Measurements from ENCODE around the gene CSMD2. TPM values are rescaled to one million over a fixed set of nuclear protein-coding genes. Genes with fewer than 3 reads are reported as not detected.

The CSMD2 gene
- total RNA-seq, 2 experiments from 2014 or later = not detected

- CTCF ChIA-PET = no interaction called here
Observed at GRCh38 chr1:33500547-33500946, 664.5 kb downstream of the CSMD2 start.

GRCh38 chr1:33497410-33497809 lies 667.6 kb downstream of the CSMD2 start:
- no peak for TF ChIP-seq CTCF (IDR thresholded peaks at IDR 0.05)
- Mint-ChIP-seq H3K27ac (no peak overlapping the region), H3K4me3 (no peak overlapping the region), H3K27me3 (no peaks in the 10 kb centered on the region), H3K4me1 (ENCODE audit: low read depth) (no peaks in the 10 kb centered on the region), H3K36me3 (ENCODE audit: low read depth) (peaks cover 44% of the 10 kb centered on the region), H3K9me3 (peaks cover 44% of the 10 kb centered on the region)
- ATAC-seq (no peak), DNase-seq (no peak)
- ChIA-PET CTCF (no interaction called here), POLR2A (no interaction called here)
- intact Hi-C loops (cut with micrococcal nuclease) = no loop called here

More at GRCh38 chr1:33500547-33500946, 664.5 kb downstream of the CSMD2 start:
- no peaks in the 10 kb centered on the region for H3K27me3 Mint-ChIP-seq
- DNase-seq (no peak), ATAC-seq (no peak)
- POLR2A ChIA-PET = no interaction called here
- no peak overlapping the region for H3K27ac Mint-ChIP-seq
- no peak overlapping the region for H3K4me3 Mint-ChIP-seq
- intact Hi-C loops (cut with micrococcal nuclease) = no loop called here
- H3K36me3 Mint-ChIP-seq (ENCODE audit: low read depth) = peaks cover 18% of the 10 kb centered on the region
- no peaks in the 10 kb centered on the region for H3K4me1 Mint-ChIP-seq (ENCODE audit: low read depth)
- peaks cover 21% of the 10 kb centered on the region for H3K9me3 Mint-ChIP-seq
- TF ChIP-seq CTCF (IDR thresholded peaks at IDR 0.05) = no peak

- POLR2A ChIA-PET = no interaction called here
Observed at GRCh38 chr1:33494929-33495328, 670.1 kb downstream of the CSMD2 start.

GRCh38 chr1:33488624-33489023 lies 676.4 kb downstream of the CSMD2 start:
- no peak for TF ChIP-seq CTCF (IDR thresholded peaks at IDR 0.05)
- ChIA-PET CTCF (no interaction called here), POLR2A (no interaction called here)
- ATAC-seq (no peak), DNase-seq (no peak)
- no peaks in the 10 kb centered on the region for H3K4me1 Mint-ChIP-seq (ENCODE audit: low read depth)
- peaks cover 61% of the 10 kb centered on the region for H3K36me3 Mint-ChIP-seq (ENCODE audit: low read depth)
- H3K27me3 Mint-ChIP-seq = no peaks in the 10 kb centered on the region
- no peak overlapping the region for H3K27ac Mint-ChIP-seq
- no peak overlapping the region for H3K4me3 Mint-ChIP-seq
- H3K9me3 Mint-ChIP-seq = peaks cover 25% of the 10 kb centered on the region
- intact Hi-C loops (cut with micrococcal nuclease) = no loop called here

More at GRCh38 chr1:33494929-33495328, 670.1 kb downstream of the CSMD2 start:
- no peaks in the 10 kb centered on the region for H3K4me1 Mint-ChIP-seq (ENCODE audit: low read depth)
- H3K9me3 Mint-ChIP-seq = peaks cover 49% of the 10 kb centered on the region
- peaks cover 62% of the 10 kb centered on the region for H3K36me3 Mint-ChIP-seq (ENCODE audit: low read depth)
- TF ChIP-seq CTCF (IDR thresholded peaks at IDR 0.05) = no peak
- intact Hi-C loops (cut with micrococcal nuclease) = no loop called here
- DNase-seq (no peak), ATAC-seq (no peak)
- CTCF ChIA-PET = no interaction called here
- no peak overlapping the region for H3K27ac Mint-ChIP-seq
- H3K4me3 Mint-ChIP-seq = no peak overlapping the region
- H3K27me3 Mint-ChIP-seq = no peaks in the 10 kb centered on the region

- no peak overlapping the region for H3K27ac Mint-ChIP-seq
- intact Hi-C loops (cut with micrococcal nuclease) = no loop called here
- TF ChIP-seq CTCF (IDR thresholded peaks at IDR 0.05) = no peak
- ATAC-seq (no peak), DNase-seq (no peak)
- ChIA-PET CTCF (no interaction called here), POLR2A (interaction anchor here (1.4 kb wide), 1 partner anchor 10 kb away, joined by 3 read pairs; the partner anchor contains the start of gene ZSCAN20)
- peaks cover 11% of the 10 kb centered on the region for H3K9me3 Mint-ChIP-seq
- H3K4me1 Mint-ChIP-seq (ENCODE audit: low read depth) = no peaks in the 10 kb centered on the region
- H3K36me3 Mint-ChIP-seq (ENCODE audit: low read depth) = peaks cover 32% of the 10 kb centered on the region
- no peaks in the 10 kb centered on the region for H3K27me3 Mint-ChIP-seq
- no peak overlapping the region for H3K4me3 Mint-ChIP-seq
Observed at GRCh38 chr1:33482412-33482811, 682.6 kb downstream of the CSMD2 start.
